OCI-LY3 (cell line): ENCODE measurements around the gene TCERG1L.

ENCODE experiments used
- H2AFZ ChIP-seq: fragments of 200-600, 300-600 bp; shearing (Covaris generic); 2 replicates; pipeline ENCODE4 v1.6.0; 2014; ENCODE audit warnings: antibody characterized with exemption, low read depth, low read length
- H3K27ac ChIP-seq: fragments of 200-600, 300-600 bp; sonication (generic); 2 replicates; pipeline ENCODE4 v1.5.1; 2014; ENCODE audit warnings: mild to moderate bottlenecking, low read length, moderate library complexity, mixed read lengths
- H3K27me3 ChIP-seq: fragments of 200-600, 300-600 bp; sonication (generic); 2 replicates; pipeline ENCODE4 v1.6.1; 2014; ENCODE audit warnings: low read depth, low read length, mixed read lengths
- H3K36me3 ChIP-seq: fragments of 200-600, 300-600 bp; sonication (generic); replicated peaks from 2 replicates; pipeline ENCODE3; 2014; ENCODE audit warnings: low read depth, low read length, mixed read lengths
- H3K4me1 ChIP-seq: fragments of 300-600, 200-600 bp; sonication (generic); 2 replicates; pipeline ENCODE4 v1.6.1; 2014; ENCODE audit warnings: low read length, mixed read lengths
- H3K4me2 ChIP-seq: fragments of 200-600, 300-600 bp; sonication (generic); 2 replicates; pipeline ENCODE4 v1.6.1; 2014; ENCODE audit warnings: low read length, mixed read lengths
- H3K4me3 ChIP-seq: fragments of 300-600, 200-600 bp; sonication (generic); 2 replicates; pipeline ENCODE4 v1.5.1; 2014; ENCODE audit warnings: antibody characterized with exemption, mild to moderate bottlenecking, low read length, moderate library complexity
- H3K79me2 ChIP-seq: fragments of 300-600, 200-600 bp; shearing (Covaris generic); 2 replicates; pipeline ENCODE4 v1.6.1; 2014; ENCODE audit warnings: mild to moderate bottlenecking, low read length, mixed read lengths
- H3K9ac ChIP-seq: fragments of 300-600, 200-600 bp; shearing (Covaris generic); 2 replicates; pipeline ENCODE4 v1.6.0; 2014; ENCODE audit warnings: mild to moderate bottlenecking, low read length, moderate library complexity
- H3K9me3 ChIP-seq: fragments of 200-600, 300-600 bp; shearing (Covaris generic); 2 replicates; pipeline ENCODE4 v1.6.1; 2014; ENCODE audit warnings: low read length, mixed read lengths; ENCODE audit not compliant: insufficient read depth
- H4K20me1 ChIP-seq: fragments of 200-600, 300-600 bp; sonication (generic); 2 replicates; pipeline ENCODE4 v1.6.1; 2016; ENCODE audit warnings: low read length, mixed read lengths; ENCODE audit not compliant: insufficient read depth
- CTCF ChIP-seq: fragments of 200-600, 300-600 bp; sonication (generic); IDR thresholded peaks from 2 replicates; pipeline ENCODE4 v1.5.1; 2014; ENCODE audit warnings: antibody characterized with exemption, low read length, low read depth
- EZH2phosphoT487 ChIP-seq: fragments of 200-600 bp; shearing (Covaris generic); IDR thresholded peaks from 2 replicates; pipeline ENCODE4 v1.6.1; 2018; ENCODE audit warnings: antibody characterized with exemption, mixed run types, low read depth

The TCERG1L gene

GRCh38 chr10:131214521-131215244 is 96.8 kb downstream of the TCERG1L start:
- Histone ChIP-seq H4K20me1 (no peaks in the 10 kb centered on the region), H3K27me3 (no peaks in the 10 kb centered on the region), H2AFZ (no peak overlapping the region), H3K79me2 (no peaks in the 10 kb centered on the region), H3K4me3 (no peak overlapping the region), H3K27ac (no peak overlapping the region), H3K9me3 (no peaks in the 10 kb centered on the region), H3K4me2 (no peak overlapping the region), H3K4me1 (no peaks in the 10 kb centered on the region), H3K9ac (no peak overlapping the region), H3K36me3 (no peaks in the 10 kb centered on the region)
- TF ChIP-seq CTCF = no peak
- no peak for TF ChIP-seq EZH2phosphoT487

- no peak overlapping the region for H3K9ac ChIP-seq
- no peaks in the 10 kb centered on the region for H4K20me1 ChIP-seq
- TF ChIP-seq CTCF = no peak
- TF ChIP-seq EZH2phosphoT487 = no peak
Observed at GRCh38 chr10:131213741-131214505, 97.6 kb downstream of the TCERG1L start.

GRCh38 chr10:131212763-131213325 is 98.7 kb downstream of the TCERG1L start:
- Histone ChIP-seq H3K36me3 (no peaks in the 10 kb centered on the region), H3K4me2 (no peak overlapping the region), H3K79me2 (no peaks in the 10 kb centered on the region), H3K4me3 (no peak overlapping the region), H3K4me1 (no peaks in the 10 kb centered on the region), H4K20me1 (no peaks in the 10 kb centered on the region), H3K27me3 (no peaks in the 10 kb centered on the region), H2AFZ (no peak overlapping the region), H3K9ac (no peak overlapping the region), H3K27ac (no peak overlapping the region), H3K9me3 (no peaks in the 10 kb centered on the region)
- TF ChIP-seq CTCF (no peak), EZH2phosphoT487 (no peak)

More at GRCh38 chr10:131213741-131214505, 97.6 kb downstream of the TCERG1L start:
- no peak overlapping the region for H2AFZ ChIP-seq
- H3K79me2 ChIP-seq = no peaks in the 10 kb centered on the region
- H3K4me2 ChIP-seq = no peak overlapping the region
- H3K36me3 ChIP-seq = no peaks in the 10 kb centered on the region
- no peaks in the 10 kb centered on the region for H3K27me3 ChIP-seq
- H3K4me3 ChIP-seq = no peak overlapping the region
- no peaks in the 10 kb centered on the region for H3K4me1 ChIP-seq
- H3K27ac ChIP-seq = no peak overlapping the region
- H3K9me3 ChIP-seq = no peaks in the 10 kb centered on the region

- Histone ChIP-seq H3K9ac (no peak overlapping the region), H3K9me3 (no peaks in the 10 kb centered on the region), H3K36me3 (no peaks in the 10 kb centered on the region), H3K4me1 (no peaks in the 10 kb centered on the region), H2AFZ (no peak overlapping the region), H3K79me2 (no peaks in the 10 kb centered on the region), H3K27ac (no peak overlapping the region), H3K4me2 (no peak overlapping the region), H4K20me1 (no peaks in the 10 kb centered on the region), H3K4me3 (no peak overlapping the region), H3K27me3 (no peaks in the 10 kb centered on the region)
- no peak for TF ChIP-seq CTCF
- no peak for TF ChIP-seq EZH2phosphoT487
Observed at GRCh38 chr10:131211965-131212619, 99.4 kb downstream of the TCERG1L start.
